ENCODE measurements around the gene CDHR1. TPM values are rescaled to one million over a fixed set of nuclear protein-coding genes. Genes with fewer than 3 reads are reported as not detected.

Gene CDHR1
- polyA plus RNA-seq, 3 donors = not detected

DNA sequence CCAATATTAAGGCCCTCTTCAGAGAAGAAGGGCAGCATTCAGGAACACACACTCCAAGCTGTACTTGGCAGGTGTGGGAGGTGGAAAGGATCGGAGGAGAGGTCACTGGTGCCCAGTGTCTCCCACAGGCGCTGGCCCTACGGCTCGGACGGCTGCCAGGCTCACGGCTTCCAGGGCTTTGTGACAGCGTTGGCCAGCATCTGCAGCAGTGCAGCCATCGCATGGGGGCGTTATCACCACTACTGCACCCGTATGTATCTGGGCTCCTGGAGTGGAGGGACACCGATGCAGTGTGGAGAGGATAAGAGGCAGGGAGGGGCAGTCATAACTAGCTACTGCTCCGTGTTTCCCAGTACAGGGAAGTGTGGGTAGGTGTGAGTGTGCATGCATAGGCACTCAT, 54.5 kb downstream of the CDHR1 start:
- no peaks in the 10 kb centered on the region for H3K4me1 Mint-ChIP-seq
- H3K9me3 Mint-ChIP-seq = peaks cover 0 to 2% (median 0%) of the 10 kb centered on the region in 7 donors
- H3K36me3 ChIP-seq (replicated peaks in 1 of 2; ENCODE audit: control insufficient read depth in 1 of 2, insufficient read depth in 2 of 2, low read length in 2 of 2) = no peaks in the 10 kb centered on the region
- no peaks in the 10 kb centered on the region for H3K36me3 Mint-ChIP-seq
- DNase-seq = no peak
- no peak overlapping the region for H3K4me3 ChIP-seq (replicated peaks in 1 of 3; ENCODE audit: low read depth in 2 of 3, low read length in 3 of 3)
- no peaks in the 10 kb centered on the region for H3K27me3 ChIP-seq (ENCODE audit: control insufficient read depth in 2 of 2, insufficient read depth in 2 of 2, low read length in 2 of 2)
- no peaks in the 10 kb centered on the region for H3K79me2 ChIP-seq (ENCODE audit: insufficient read depth, low read length)
- H3K27ac Mint-ChIP-seq = peak overlapping the region in 1 of 7 donors; percentile 27
- 84% methylated on average over 8 of the region's 12 CpGs for WGBS (ENCODE audit: insufficient coverage)
- H3K4me2 ChIP-seq (replicated peaks; ENCODE audit: extremely low read depth, low read length, poor library complexity, severe bottlenecking) = no peak overlapping the region
- H3K9ac ChIP-seq (ENCODE audit: insufficient read depth, low read length, poor library complexity, severe bottlenecking) = no peak overlapping the region
- H2AFZ ChIP-seq (ENCODE audit: insufficient read depth, low read depth, low read length, poor library complexity, severe bottlenecking) = no peak overlapping the region
- H3K9me3 ChIP-seq (replicated peaks in 1 of 2; ENCODE audit: control insufficient read depth in 1 of 2, insufficient read depth in 1 of 2, low read length in 2 of 2) = no peaks in the 10 kb centered on the region
- intact Hi-C loops (cut with micrococcal nuclease) = no loop called here
- TF ChIP-seq, protein P1, sequence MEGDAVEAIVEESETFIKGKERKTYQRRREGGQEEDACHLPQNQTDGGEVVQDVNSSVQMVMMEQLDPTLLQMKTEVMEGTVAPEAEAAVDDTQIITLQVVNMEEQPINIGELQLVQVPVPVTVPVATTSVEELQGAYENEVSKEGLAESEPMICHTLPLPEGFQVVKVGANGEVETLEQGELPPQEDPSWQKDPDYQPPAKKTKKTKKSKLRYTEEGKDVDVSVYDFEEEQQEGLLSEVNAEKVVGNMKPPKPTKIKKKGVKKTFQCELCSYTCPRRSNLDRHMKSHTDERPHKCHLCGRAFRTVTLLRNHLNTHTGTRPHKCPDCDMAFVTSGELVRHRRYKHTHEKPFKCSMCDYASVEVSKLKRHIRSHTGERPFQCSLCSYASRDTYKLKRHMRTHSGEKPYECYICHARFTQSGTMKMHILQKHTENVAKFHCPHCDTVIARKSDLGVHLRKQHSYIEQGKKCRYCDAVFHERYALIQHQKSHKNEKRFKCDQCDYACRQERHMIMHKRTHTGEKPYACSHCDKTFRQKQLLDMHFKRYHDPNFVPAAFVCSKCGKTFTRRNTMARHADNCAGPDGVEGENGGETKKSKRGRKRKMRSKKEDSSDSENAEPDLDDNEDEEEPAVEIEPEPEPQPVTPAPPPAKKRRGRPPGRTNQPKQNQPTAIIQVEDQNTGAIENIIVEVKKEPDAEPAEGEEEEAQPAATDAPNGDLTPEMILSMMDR (IDR thresholded peaks at IDR 0.05) = no peak
- no peaks in the 10 kb centered on the region for H4K20me1 ChIP-seq (ENCODE audit: insufficient read depth, low read length)
- H3K4me3 Mint-ChIP-seq = no peak overlapping the region
- H3K27ac ChIP-seq (ENCODE audit: low read depth in 1 of 2, low read length in 2 of 2) = no peak overlapping the region
- H3K4me1 ChIP-seq (ENCODE audit: control insufficient read depth in 1 of 2, insufficient read depth in 2 of 2, low read length in 2 of 2) = no peaks in the 10 kb centered on the region
- peaks cover 2 to 9% (median 9%) of the 10 kb centered on the region in 3 donors for H3K27me3 Mint-ChIP-seq (ENCODE audit: low read depth in 3 of 3)

DNA sequence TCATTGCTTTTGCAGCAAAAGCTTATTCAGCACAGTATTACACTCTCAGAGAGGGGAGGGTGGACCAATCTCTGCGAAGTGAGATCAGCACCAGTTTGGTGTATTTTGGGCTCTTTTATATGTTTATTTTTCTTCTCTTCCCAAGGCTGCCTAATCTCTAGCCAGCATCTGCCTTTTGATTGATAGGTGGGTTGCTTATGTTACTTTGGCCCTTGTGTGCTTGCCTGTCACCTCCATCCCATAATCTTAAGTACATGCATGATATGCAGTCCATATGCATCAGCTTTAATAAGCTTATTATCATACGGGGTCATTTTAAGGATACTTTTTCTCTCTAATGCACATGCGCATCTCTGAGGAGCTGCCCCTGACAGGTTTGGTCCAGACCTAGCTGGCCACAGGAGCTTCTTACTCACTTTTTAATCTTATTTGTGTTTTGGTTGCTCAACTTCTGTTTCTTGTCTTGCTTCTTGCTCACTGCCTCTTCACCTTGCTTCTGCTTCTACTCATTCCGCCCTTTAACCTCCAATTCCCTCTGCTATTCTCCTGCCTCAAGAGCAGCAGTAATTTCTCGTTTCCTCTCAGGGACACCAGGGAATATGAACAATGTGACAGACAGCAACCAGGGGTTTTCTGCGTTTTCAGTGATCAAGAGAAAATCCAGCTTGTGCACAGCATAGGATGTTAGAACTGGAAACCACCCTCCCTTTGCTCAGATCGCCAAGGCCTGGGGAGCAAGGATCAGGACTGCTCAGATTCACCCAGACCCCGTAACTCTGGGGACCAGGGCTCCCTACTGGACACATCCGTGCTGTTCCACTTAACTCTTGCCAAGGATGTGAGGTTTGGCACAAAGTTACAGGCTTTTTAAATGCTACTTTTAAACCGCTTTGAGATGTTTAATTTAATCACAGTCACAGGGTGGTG, 60.5 kb downstream of the CDHR1 start:
- Mint-ChIP-seq H3K27ac (no peak overlapping the region), H3K4me3 (no peak overlapping the region), H3K36me3 (no peaks in the 10 kb centered on the region), H3K27me3 (ENCODE audit: low read depth in 3 of 3) (peaks cover 0 to 18% (median 8%) of the 10 kb centered on the region in 3 donors), H3K4me1 (peaks cover 6% of the 10 kb centered on the region), H3K9me3 (peaks cover 0 to 2% (median 0%) of the 10 kb centered on the region in 7 donors)
- Histone ChIP-seq H2AFZ (ENCODE audit: insufficient read depth, low read depth, low read length, poor library complexity, severe bottlenecking) (no peak overlapping the region), H3K9ac (ENCODE audit: insufficient read depth, low read length, poor library complexity, severe bottlenecking) (no peak overlapping the region), H3K4me1 (ENCODE audit: control insufficient read depth in 1 of 2, insufficient read depth in 2 of 2, low read length in 2 of 2) (no peaks in the 10 kb centered on the region), H3K9me3 (replicated peaks in 1 of 2; ENCODE audit: control insufficient read depth in 1 of 2, insufficient read depth in 1 of 2, low read length in 2 of 2) (no peaks in the 10 kb centered on the region), H3K4me3 (replicated peaks in 1 of 3; ENCODE audit: low read depth in 2 of 3, low read length in 3 of 3) (no peak overlapping the region), H3K27ac (ENCODE audit: low read depth in 1 of 2, low read length in 2 of 2) (no peak overlapping the region), H4K20me1 (ENCODE audit: insufficient read depth, low read length) (no peaks in the 10 kb centered on the region), H3K4me2 (replicated peaks; ENCODE audit: extremely low read depth, low read length, poor library complexity, severe bottlenecking) (no peak overlapping the region), H3K79me2 (ENCODE audit: insufficient read depth, low read length) (no peaks in the 10 kb centered on the region), H3K27me3 (ENCODE audit: control insufficient read depth in 2 of 2, insufficient read depth in 2 of 2, low read length in 2 of 2) (no peaks in the 10 kb centered on the region), H3K36me3 (replicated peaks in 1 of 2; ENCODE audit: control insufficient read depth in 1 of 2, insufficient read depth in 2 of 2, low read length in 2 of 2) (no peaks in the 10 kb centered on the region)
- TF ChIP-seq, protein P1 (IDR thresholded peaks at IDR 0.05) = no peak
- intact Hi-C loops (cut with micrococcal nuclease) = no loop called here
- 85% methylated on average over 5 of the region's 10 CpGs for WGBS (ENCODE audit: insufficient coverage)
- no peak for DNase-seq

Data from CD14-positive monocyte (primary cell).